Astrocyte (in vitro differentiated cells and primary cell): Measurements from ENCODE around the gene IGFALS.

Experiments
- EZH2 ChIP-seq: IDR thresholded peaks from 2 replicates; pipeline ENCODE4 v1.6.1; 2012; ENCODE audit warnings: mild to moderate bottlenecking, low read length, inconsistent platforms; ENCODE audit not compliant: insufficient read depth
- TF ChIP-seq, protein P1 (sequence below): IDR thresholded peaks from 2 replicates; pipeline ENCODE4 v1.5.1; 2011; ENCODE audit warnings: low read depth, mild to moderate bottlenecking, inconsistent platforms, low read length, moderate library complexity; ENCODE audit not compliant: insufficient read depth

DNA sequence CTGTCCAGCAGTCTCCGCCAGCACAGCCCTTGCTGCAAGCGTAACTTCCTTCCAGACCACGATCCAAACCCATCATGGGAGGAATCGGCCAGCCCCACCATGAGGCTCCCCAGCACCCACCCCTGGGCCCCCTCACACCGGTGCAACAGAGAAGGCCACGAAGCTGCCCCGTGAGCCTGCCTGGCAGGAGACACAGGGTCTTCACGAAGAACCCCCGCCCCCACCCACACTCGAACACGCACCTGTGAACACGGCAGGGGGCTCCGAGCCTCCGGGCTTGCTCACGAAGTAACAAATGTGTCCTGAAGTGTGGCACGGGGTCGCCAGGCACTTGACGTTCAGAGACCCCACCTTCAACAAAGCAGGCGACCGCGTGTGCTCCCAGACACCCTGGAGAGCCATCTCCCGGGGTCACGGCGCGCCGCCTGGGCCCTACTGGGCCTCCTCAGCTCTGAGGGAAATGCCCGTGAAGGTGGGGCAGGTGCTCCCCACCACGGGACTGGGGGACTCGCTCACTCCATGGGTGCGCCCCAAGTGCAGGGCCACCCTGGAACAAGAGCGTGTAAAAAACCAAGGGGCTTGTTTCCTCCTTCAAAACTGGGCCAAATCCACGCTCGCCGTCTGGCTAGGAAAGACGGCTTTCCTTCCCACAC lies 25.5 kb upstream of the IGFALS start:
- TF ChIP-seq, protein P1, sequence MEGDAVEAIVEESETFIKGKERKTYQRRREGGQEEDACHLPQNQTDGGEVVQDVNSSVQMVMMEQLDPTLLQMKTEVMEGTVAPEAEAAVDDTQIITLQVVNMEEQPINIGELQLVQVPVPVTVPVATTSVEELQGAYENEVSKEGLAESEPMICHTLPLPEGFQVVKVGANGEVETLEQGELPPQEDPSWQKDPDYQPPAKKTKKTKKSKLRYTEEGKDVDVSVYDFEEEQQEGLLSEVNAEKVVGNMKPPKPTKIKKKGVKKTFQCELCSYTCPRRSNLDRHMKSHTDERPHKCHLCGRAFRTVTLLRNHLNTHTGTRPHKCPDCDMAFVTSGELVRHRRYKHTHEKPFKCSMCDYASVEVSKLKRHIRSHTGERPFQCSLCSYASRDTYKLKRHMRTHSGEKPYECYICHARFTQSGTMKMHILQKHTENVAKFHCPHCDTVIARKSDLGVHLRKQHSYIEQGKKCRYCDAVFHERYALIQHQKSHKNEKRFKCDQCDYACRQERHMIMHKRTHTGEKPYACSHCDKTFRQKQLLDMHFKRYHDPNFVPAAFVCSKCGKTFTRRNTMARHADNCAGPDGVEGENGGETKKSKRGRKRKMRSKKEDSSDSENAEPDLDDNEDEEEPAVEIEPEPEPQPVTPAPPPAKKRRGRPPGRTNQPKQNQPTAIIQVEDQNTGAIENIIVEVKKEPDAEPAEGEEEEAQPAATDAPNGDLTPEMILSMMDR = no peak
- no peak for TF ChIP-seq EZH2
